K562 (cell line): Measurements from ENCODE around the gene ZDHHC14. TPM values are rescaled to one million over a fixed set of nuclear protein-coding genes. Genes with fewer than 3 reads are reported as not detected.

Experiments
- ATAC-seq: fragments of 200-7000 bp; cut with Tn5 transposase; 3 replicates; pipeline ENCODE4 v1.9.1; 2020; ENCODE audit warnings: moderate library complexity
- BruUV-seq: library from RNA; stranded (reverse); fragments of 400-500 nt; replicated peaks from 2 replicates; lab custom pipeline; 2021; lab: Mats Ljungman, UMichigan
- CTCF ChIA-PET: fragments of 300-600 bp; formaldehyde crosslinking; extraction: SDS; loops from one replicate; lab custom pipeline; 2021; ENCODE audit warnings: low intra/inter-chr PET ratio; lab: Yijun Ruan, JAX
- POLR2A ChIA-PET: fragments of 300-600, 350-650 bp; sonication (Branson Sonifier 250); formaldehyde crosslinking; extraction: SDS; loops from one replicate; lab custom pipeline; 2021; ENCODE audit warnings: antibody characterized with exemption, inconsistent platforms; lab: Yijun Ruan, JAX
- DNase-seq, 4 experiments: peaks; one replicate each; pipeline versions ENCODE4 v3.0.0 to v3.0.0-alpha.2; 2011 to 2018; ENCODE audit warnings: low spot score in 3 of 4, mixed read lengths in 3 of 4; ENCODE audit errors: extremely low read depth in 1 of 4
- FAIRE-seq: peaks from 2 replicates; lab custom pipeline; 2011; peaks lifted over from hg19 to GRCh38; lab: Jason Lieb, UNC
- H2AFZ ChIP-seq: 2 replicates; pipeline ENCODE4 v1.6.0; 2011; ENCODE audit warnings: low read depth, low read length, control low read depth, inconsistent platforms
- H3K27ac ChIP-seq: fragments of 200-600 bp; 3 replicates; pipeline ENCODE4 v1.8.0; 2011; ENCODE audit warnings: low read depth, mild to moderate bottlenecking, control low read depth, inconsistent platforms, low read length, moderate library complexity, mixed read lengths; ENCODE audit errors: extremely low read depth
- H3K27me3 ChIP-seq, 2 experiments: fragments of 300-600 bp in 1 of 2; 2 replicates in 1 of 2; 3 replicates in 1 of 2; pipeline versions ENCODE4 v1.6.0 to v1.8.0; 2011; ENCODE audit warnings: inconsistent platforms in 2 of 2, low read length in 2 of 2, mild to moderate bottlenecking in 1 of 2, mixed read lengths in 1 of 2, moderate library complexity in 1 of 2; ENCODE audit not compliant: control insufficient read depth in 2 of 2, insufficient read depth in 2 of 2
- H3K36me3 ChIP-seq: fragments of 300-600 bp; 3 replicates; pipeline ENCODE4 v1.8.0; 2011; ENCODE audit warnings: mild to moderate bottlenecking, low read length, inconsistent platforms; ENCODE audit not compliant: control insufficient read depth, insufficient read depth
- H3K4me1 ChIP-seq, 2 experiments: fragments of 200-600 bp in 1 of 2; replicated peaks in 1 of 2; 2 replicates in 1 of 2; 3 replicates in 1 of 2; pipeline versions ENCODE4 v1.5.1 to v1.8.0; 2011; ENCODE audit warnings: inconsistent platforms in 2 of 2, low read length in 2 of 2, mild to moderate bottlenecking in 1 of 2, mixed read lengths in 1 of 2, moderate library complexity in 1 of 2; ENCODE audit not compliant: control insufficient read depth in 2 of 2, insufficient read depth in 2 of 2
- H3K4me2 ChIP-seq: 2 replicates; pipeline ENCODE4 v1.6.1; 2011; ENCODE audit warnings: low read length, control low read depth, inconsistent platforms, mixed read lengths; ENCODE audit not compliant: insufficient read depth
- H3K4me3 ChIP-seq: fragments of 200-600 bp; sonication (generic), shearing (Covaris generic); 2 replicates; pipeline ENCODE4 v1.5.1; 2016; ENCODE audit warnings: control low read depth, inconsistent platforms
- H3K79me2 ChIP-seq: fragments of 200-600 bp; 3 replicates; pipeline ENCODE4 v1.8.0; 2011; ENCODE audit warnings: low read length, inconsistent platforms; ENCODE audit not compliant: control insufficient read depth, insufficient read depth
- H3K9ac ChIP-seq, 2 experiments: 2 replicates each; pipeline versions ENCODE4 v1.6.0 to v1.6.1; 2011; ENCODE audit warnings: low read depth in 2 of 2, low read length in 2 of 2, control low read depth in 1 of 2, inconsistent platforms in 1 of 2, mild to moderate bottlenecking in 1 of 2, mixed read lengths in 1 of 2; ENCODE audit not compliant: insufficient read depth in 1 of 2
- H3K9me1 ChIP-seq: one replicate; pipeline ENCODE4 v1.6.0; 2011; ENCODE audit warnings: inconsistent platforms, mild to moderate bottlenecking, low read length, moderate library complexity; ENCODE audit not compliant: control insufficient read depth, insufficient read depth
- H3K9me3 ChIP-seq: replicated peaks from 2 replicates; pipeline ENCODE4 v1.5.1; 2011; ENCODE audit warnings: low read depth, low read length, inconsistent platforms; ENCODE audit not compliant: control insufficient read depth, insufficient read depth
- H4K20me1 ChIP-seq: replicated peaks from 2 replicates; pipeline ENCODE4 v1.6.1; 2011; ENCODE audit warnings: low read length, inconsistent platforms, mixed read lengths; ENCODE audit not compliant: control insufficient read depth, insufficient read depth
- CBX3 ChIP-seq, 2 experiments: IDR thresholded peaks; 1 replicate in 1 of 2; 2 replicates in 1 of 2; pipeline ENCODE4 v1.6.1; 2012; ENCODE audit warnings: inconsistent platforms in 2 of 2, low read length in 2 of 2, borderline replicate concordance in 1 of 2, control low read depth in 1 of 2
- CBX8 ChIP-seq: fragments of 200-600 bp; sonication (generic); IDR thresholded peaks from 2 replicates; pipeline ENCODE4 v1.6.1; 2012; ENCODE audit warnings: borderline replicate concordance, mixed run types, low read depth, mild to moderate bottlenecking, moderate library complexity, mixed read lengths, low read length, control low read depth, inconsistent platforms; ENCODE audit not compliant: poor library complexity, severe bottlenecking; ENCODE audit errors: extremely low read depth
- DNMT1 ChIP-seq: fragments of 450-650 bp; IDR thresholded peaks from 2 replicates; pipeline ENCODE4 v1.6.1; 2016; ENCODE audit warnings: antibody characterized with exemption, mild to moderate bottlenecking
- FOXA3 ChIP-seq, 2 experiments: fragments of 450-650 bp in 1 of 2; sonication (generic) in 1 of 2; formaldehyde crosslinking; IDR thresholded peaks in 1 of 2; conservative IDR thresholded peaks in 1 of 2; 2 replicates each; pipeline versions ENCODE4 v1.4.0 to v1.8.0; 2020 to 2022; ENCODE audit warnings: mild to moderate bottlenecking in 2 of 2, missing genetic modification reagents in 1 of 2
- JUN ChIP-seq, 2 experiments: sonication (generic) in 1 of 2; formaldehyde crosslinking in 1 of 2; IDR thresholded peaks; 2 replicates each; pipeline versions ENCODE4 v1.6.1 to v1.8.0; 2012 to 2022; ENCODE audit warnings: borderline replicate concordance in 2 of 2, mild to moderate bottlenecking in 2 of 2, improper control_type of control experiment in 1 of 2, low read depth in 1 of 2, low read length in 1 of 2, missing genetic modification reagents in 1 of 2
- KAT7 ChIP-seq: sonication (generic); formaldehyde crosslinking; IDR thresholded peaks from 2 replicates; pipeline ENCODE4 v1.8.0; 2022; ENCODE audit warnings: missing genetic modification reagents, mild to moderate bottlenecking, borderline replicate concordance
- KDM1A ChIP-seq, 2 experiments: fragments of 450-650 bp; IDR thresholded peaks; 2 replicates each; pipeline ENCODE4 v1.6.1; 2016; ENCODE audit warnings: mild to moderate bottlenecking in 2 of 2
- KDM2B ChIP-seq: fragments of 250-450 bp; sonication (Bioruptor Pico); IDR thresholded peaks from 2 replicates; pipeline ENCODE4 v1.8.0; 2021; ENCODE audit warnings: mild to moderate bottlenecking, moderate library complexity
- NKRF ChIP-seq: fragments of 450-650 bp; IDR thresholded peaks from 2 replicates; pipeline ENCODE4 v1.6.1; 2016; ENCODE audit warnings: borderline replicate concordance
- NR3C1 ChIP-seq: sonication (generic); formaldehyde crosslinking; IDR thresholded peaks from 2 replicates; pipeline ENCODE4 v1.8.1; 2022; ENCODE audit warnings: missing genetic modification reagents
- RAD51 ChIP-seq: fragments of 450-650 bp; IDR thresholded peaks from 2 replicates; pipeline ENCODE4 v1.7.1; 2016; ENCODE audit warnings: low read depth, mild to moderate bottlenecking, borderline replicate concordance
- RBM22 ChIP-seq: fragments of 200-400 bp; formaldehyde crosslinking; IDR thresholded peaks from 2 replicates; pipeline ENCODE4 v1.6.1; 2018; ENCODE audit warnings: low read length, low read depth; ENCODE audit not compliant: poor library complexity, severe bottlenecking
- RBM25 ChIP-seq: fragments of 200-400 bp; formaldehyde crosslinking; IDR thresholded peaks from 2 replicates; pipeline ENCODE4 v1.6.1; 2018; ENCODE audit warnings: low read length, low read depth, moderate library complexity; ENCODE audit not compliant: severe bottlenecking
- SETDB1 ChIP-seq: IDR thresholded peaks from one replicate; pipeline ENCODE4 v1.6.1; 2012; ENCODE audit warnings: low read length, control low read depth, inconsistent platforms
- TEAD2 ChIP-seq: fragments of 450-650 bp; IDR thresholded peaks from 2 replicates; pipeline ENCODE4 v1.6.1; 2016; ENCODE audit warnings: missing genetic modification characterization, control low read depth, missing compliant biosample characterization
- TRIM28 ChIP-seq: fragments of 450-650 bp; IDR thresholded peaks from 2 replicates; pipeline ENCODE4 v1.6.1; 2017
- U2AF2 ChIP-seq: fragments of 200-400 bp; formaldehyde crosslinking; optimal IDR thresholded peaks from 2 replicates; pipeline ENCODE3; 2017; ENCODE audit warnings: low read depth, mild to moderate bottlenecking, low read length
- ZNF143 ChIP-seq: sonication (generic); formaldehyde crosslinking; IDR thresholded peaks from 2 replicates; pipeline ENCODE4 v1.9.0; 2022; ENCODE audit warnings: mild to moderate bottlenecking, missing genetic modification reagents
- ZNF146 ChIP-seq: IDR thresholded peaks from one replicate; pipeline ENCODE4 v1.6.1; 2018; ENCODE audit warnings: missing compliant biosample characterization; ENCODE audit not compliant: unreplicated experiment
- ZNF274 ChIP-seq: IDR thresholded peaks from 2 replicates; pipeline ENCODE4 v1.6.1; 2011; ENCODE audit warnings: low read depth, mild to moderate bottlenecking, low read length, moderate library complexity, borderline replicate concordance
- ZNF3 ChIP-seq: fragments of 250-450 bp; sonication (Bioruptor Pico); IDR thresholded peaks from 2 replicates; pipeline ENCODE4 v1.5.0; 2021; ENCODE audit warnings: mild to moderate bottlenecking, moderate library complexity
- WGBS: fragments of 100-300 bp; shearing (Covaris generic); methylation state at CpG from one replicate; pipeline ENCODE4 v1.1.6; 2016; ENCODE audit warnings: low coverage, mixed read lengths; ENCODE audit not compliant: insufficient coverage; ENCODE audit errors: missing lambda C conversion rate; 5-methylcytosine and 5-hydroxymethylcytosine counted together
- in situ Hi-C: fragments of 300-500 bp; cut with MboI; formaldehyde crosslinking; loops from 4 replicates; pipeline ENCODE4 v1.15.0; 2018; ENCODE audit warnings: inconsistent platforms, mixed read lengths
- intact Hi-C: fragments of 100-400 bp; cut with micrococcal nuclease; formaldehyde crosslinking; loops from 2 replicates; pipeline ENCODE4 v1.14.2; 2022
- polyA plus RNA-seq, 8 experiments: library from polyadenylated mRNA; depleted of rRNA in 4 of 8; stranded (reverse) in 5 of 8; unstranded in 3 of 8; fragments of >200 nt; fragmentation: Nextera tagmentation in 2 of 8; fragmentation: Illumina TruSeq in 1 of 8; extraction: Ambion mirVana in 2 of 8; extraction: Trizol in 1 of 8; gene quantifications; 2 replicates each; pipeline versions ENCODE4 v1.2.1 to v1.2.3, GENCODE V29; 2011 to 2014; ENCODE audit warnings: inconsistent platforms in 1 of 8, missing spikeins in 1 of 8
- total RNA-seq, 7 experiments: library from RNA; depleted of rRNA in 6 of 7; stranded (reverse); fragments of >200 nt in 6 of 7; fragmentation: Illumina TruSeq in 2 of 7; extraction: Trizol in 2 of 7; gene quantifications; 2 replicates each; pipeline versions ENCODE4 v1.2.1 to v1.2.3, GENCODE V29; 2011 to 2021; ENCODE audit warnings: low replicate concordance in 1 of 7

ZDHHC14 gene
- total and polyA plus RNA-seq, 9 of the 15 experiments (the other 6 are each of a cell fraction or from before 2014, with no cell fraction given) = 0.92 to 23.1 (median 13.8) TPM

DNA sequence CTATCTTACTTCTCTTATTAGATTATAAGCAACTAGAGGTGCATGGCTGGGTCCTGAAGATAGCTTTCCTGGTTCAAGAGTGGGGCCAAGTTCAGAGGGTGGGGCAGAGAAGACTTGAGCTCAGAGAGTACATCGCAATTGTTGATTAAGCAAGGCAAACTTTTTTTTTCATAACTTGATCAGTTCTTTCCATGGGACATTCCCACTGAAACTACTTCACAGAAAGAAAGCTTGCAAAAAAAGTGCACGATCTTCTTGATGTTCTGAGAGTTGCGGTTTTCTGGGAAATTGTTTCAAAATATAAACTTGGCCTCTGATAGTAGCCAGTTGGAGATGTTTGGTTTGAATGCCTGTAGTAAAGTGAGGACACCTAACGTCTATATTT is 100.9 kb downstream of the ZDHHC14 start (continued):
- no peak for TF ChIP-seq FOXA3 (CRISPR knock-in tag; conservative IDR thresholded peaks at IDR 0.05 in 1 of 2, IDR thresholded peaks at IDR 0.05 in 1 of 2)
- TF ChIP-seq CBX8 = no peak
- TF ChIP-seq NR3C1 (CRISPR knock-in tag) = no peak
- TF ChIP-seq, all 486 proteins: peak for 0

DNA sequence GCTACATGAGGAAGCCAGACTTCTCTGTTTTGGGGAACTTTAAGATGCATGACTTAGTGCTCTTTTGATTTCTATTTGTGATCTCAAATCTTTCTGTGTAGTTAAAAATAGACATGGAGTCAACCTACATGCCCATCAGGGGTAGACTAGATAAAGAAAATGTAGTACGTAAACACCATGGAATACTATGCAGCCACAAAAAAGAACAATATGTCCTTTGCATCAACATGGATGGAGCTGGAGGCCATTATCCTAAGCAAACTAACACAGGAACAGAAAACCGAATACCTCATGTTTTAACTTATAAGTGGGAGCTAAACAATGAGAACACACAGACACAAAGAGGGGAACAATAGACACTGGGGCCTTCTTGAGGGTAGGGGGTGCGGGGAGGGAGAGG is 102.8 kb downstream of the ZDHHC14 start:
- Histone ChIP-seq H3K79me2 (peaks cover 17% of the 10 kb centered on the region), H3K27me3 (no peaks in the 10 kb centered on the region; a peak in 1 of 5 replicates), H3K4me3 (no peak overlapping the region), H4K20me1 (no peaks in the 10 kb centered on the region), H3K4me1 (peaks cover 20 to 31% of the 10 kb centered on the region in 2 experiments), H2AFZ (no peak overlapping the region), H3K9ac (no peak overlapping the region), H3K36me3 (no peaks in the 10 kb centered on the region), H3K4me2 (no peak overlapping the region), H3K27ac (no peak overlapping the region), H3K9me1 (no peaks in the 10 kb centered on the region), H3K9me3 (no peaks in the 10 kb centered on the region)
- ChIA-PET POLR2A (interaction anchor here (0.5 to 2.5 kb wide), 3 partner anchors 11 to 40 kb away, joined by 3 to 14 read pairs (median 4); no protein-coding TSS in a partner anchor), CTCF (no interaction called here)
- ATAC-seq = no peak
- no peak for FAIRE-seq
- BruUV-seq = no TSS peak
- in situ Hi-C loops (no loop called here), intact Hi-C loops (no loop called here)
- WGBS = 90% methylated on average over 3 of the region's 3 CpGs
- no peak for DNase-seq
- no peak for TF ChIP-seq DNMT1
- TF ChIP-seq JUN (IDR thresholded peaks at IDR 0.05; ENCODE audit: borderline replicate concordance, low read depth, low read length) = no peak
- no peak for TF ChIP-seq JUN (CRISPR knock-in tag; IDR thresholded peaks at IDR 0.05; ENCODE audit: borderline replicate concordance)
- TF ChIP-seq RAD51 = no peak
- no peak for TF ChIP-seq NKRF
- peak; percentile 96 for TF ChIP-seq ZNF146 (CRISPR knock-in tag)
- TF ChIP-seq KDM1A (IDR thresholded peaks at IDR 0.05) = peak; percentile 13 to 51; a peak in 2 of 4 replicates
- TF ChIP-seq KDM2B = no peak
- TF ChIP-seq RBM25 = peak; percentile 81
- no peak for TF ChIP-seq ZNF274
- no peak for TF ChIP-seq SETDB1
- TF ChIP-seq TRIM28 = no peak
- no peak for TF ChIP-seq ZNF3
- no peak for TF ChIP-seq ZNF143 (CRISPR knock-in tag)
- TF ChIP-seq RBM22 = no peak
- TF ChIP-seq TEAD2 (tag) = no peak
- TF ChIP-seq KAT7 (CRISPR knock-in tag) = no peak
- no peak for TF ChIP-seq CBX3 (IDR thresholded peaks at IDR 0.05; ENCODE audit: borderline replicate concordance in 1 of 2, low read length in 2 of 2)
- no peak for TF ChIP-seq U2AF2
